Activated naive CD4-positive, alpha-beta T cell treated with anti-CD3 and anti-CD28 coated beads for 36 hours (primary cell): ENCODE measurements around the gene TTC9B. TPM values are rescaled to one million over a fixed set of nuclear protein-coding genes. Genes with fewer than 3 reads are reported as not detected.

ENCODE experiments used
- CTCF ChIA-PET: fragments of 350-600 bp; sonication (Branson Sonifier 250); formaldehyde crosslinking; loops from one replicate; lab custom pipeline; 2021; ENCODE audit warnings: antibody characterized with exemption; lab: Charles Lee
- DNase-seq: peaks from one replicate; pipeline ENCODE4 v3.0.0-alpha.2; 2020
- H3K27ac Mint-ChIP-seq: one replicate; pipeline ENCODE4 v1.8.0; 2021; ENCODE audit warnings: mild to moderate bottlenecking, mixed read lengths
- H3K27me3 Mint-ChIP-seq: one replicate; pipeline ENCODE4 v1.8.0; 2021; ENCODE audit warnings: low read depth, mixed read lengths
- H3K36me3 Mint-ChIP-seq: one replicate; pipeline ENCODE4 v1.8.0; 2021; ENCODE audit warnings: low read depth, mixed read lengths
- H3K4me1 Mint-ChIP-seq: one replicate; pipeline ENCODE4 v1.8.0; 2021; ENCODE audit warnings: low read depth, mixed read lengths
- H3K4me3 Mint-ChIP-seq: one replicate; pipeline ENCODE4 v1.8.0; 2021; ENCODE audit warnings: mild to moderate bottlenecking, moderate library complexity, mixed read lengths
- H3K9me3 Mint-ChIP-seq: one replicate; pipeline ENCODE4 v1.8.0; 2021; ENCODE audit warnings: mixed read lengths
- intact Hi-C: fragments of 100-400 bp; cut with micrococcal nuclease; formaldehyde crosslinking; loops from one replicate; pipeline ENCODE4 v1.15.1; 2023
- total RNA-seq, 2 experiments: library from RNA; stranded (reverse); gene quantifications; one replicate each; pipeline ENCODE4 v1.2.3, GENCODE V29; 2021

The TTC9B gene
- total RNA-seq, 2 experiments from 2014 or later: not detected

DNA sequence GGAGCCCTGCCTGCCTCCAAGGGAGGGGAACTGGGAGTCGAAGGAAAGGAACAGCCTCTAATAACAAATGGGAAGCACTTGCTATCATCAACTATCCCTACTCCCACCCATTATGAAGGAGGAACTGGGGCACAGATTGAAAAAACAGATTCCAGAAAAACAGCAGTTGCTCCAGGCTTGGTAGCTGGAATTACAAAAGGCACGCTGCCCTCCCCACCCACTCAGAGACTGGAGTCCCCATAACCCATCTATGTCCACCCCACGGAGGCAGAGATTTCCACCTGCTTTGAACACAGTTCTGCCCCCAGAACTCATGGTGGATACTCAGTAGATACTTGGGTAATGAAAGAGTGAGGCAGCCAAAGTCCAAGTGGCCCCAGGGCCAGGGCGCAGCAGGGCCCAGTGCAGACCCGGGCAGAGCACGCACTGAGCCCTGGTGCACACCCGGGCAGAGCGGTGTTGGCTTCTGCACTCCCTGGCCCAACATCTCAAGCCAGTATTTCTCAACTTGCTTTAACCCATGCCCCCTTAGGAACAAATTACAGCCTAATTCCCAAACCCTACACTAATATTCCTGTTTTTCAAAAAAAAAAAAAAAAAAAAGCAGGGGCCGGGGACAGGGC lies 27.4 kb upstream of the TTC9B start:
- DNase-seq: no peak
- intact Hi-C loops: no loop called here
- H3K27ac Mint-ChIP-seq: no peak overlapping the region
- H3K9me3 Mint-ChIP-seq: no peaks in the 10 kb centered on the region
- no peak overlapping the region for H3K4me3 Mint-ChIP-seq
- H3K4me1 Mint-ChIP-seq: peaks cover 3% of the 10 kb centered on the region
- H3K27me3 Mint-ChIP-seq: no peaks in the 10 kb centered on the region
- CTCF ChIA-PET: no interaction called here
- H3K36me3 Mint-ChIP-seq: peaks cover 5% of the 10 kb centered on the region

DNA sequence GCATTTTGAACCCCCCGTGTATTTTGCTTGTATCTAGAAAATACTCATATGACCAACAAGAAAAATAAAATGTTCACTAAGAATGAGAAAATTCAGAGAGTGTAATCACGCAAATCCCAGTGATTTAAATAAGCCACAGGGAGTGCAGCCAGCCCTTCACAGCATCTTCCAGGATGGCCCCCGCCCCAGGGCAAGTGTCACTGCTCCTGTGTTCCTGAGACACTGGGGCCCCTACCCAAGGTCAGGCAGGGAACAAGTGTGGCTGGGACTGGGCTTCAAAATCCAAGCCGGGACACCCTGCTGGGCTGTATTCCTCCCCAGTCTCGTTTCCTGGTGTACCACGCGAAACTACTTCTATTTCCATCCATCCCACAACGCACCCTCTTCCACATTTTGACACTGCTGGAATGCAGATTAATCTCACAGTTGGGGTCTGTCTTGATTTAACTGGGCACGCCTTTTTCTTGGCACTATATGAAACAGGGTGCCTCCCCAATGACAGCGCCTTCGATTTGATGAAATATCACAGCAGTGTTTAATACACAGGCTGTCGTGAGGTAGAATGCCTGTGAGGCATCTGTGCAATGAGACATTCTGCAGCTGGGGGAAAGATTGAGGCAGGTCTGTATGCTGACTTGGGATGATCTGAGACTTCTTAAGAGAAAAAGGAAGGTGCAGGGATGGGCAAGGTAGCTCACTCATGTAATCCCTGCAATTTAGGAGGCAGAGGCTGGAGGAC lies 26.6 kb upstream of the TTC9B start:
- Mint-ChIP-seq H3K27ac (no peak overlapping the region), H3K36me3 (peaks cover 4% of the 10 kb centered on the region), H3K4me1 (peaks cover 3% of the 10 kb centered on the region), H3K9me3 (no peaks in the 10 kb centered on the region), H3K27me3 (no peaks in the 10 kb centered on the region), H3K4me3 (no peak overlapping the region)
- intact Hi-C loops: no loop called here
- CTCF ChIA-PET: interaction anchor here (0.7 kb wide), 1 partner anchor 15 kb away, joined by 3 read pairs; no protein-coding TSS in a partner anchor
- no peak for DNase-seq

DNA sequence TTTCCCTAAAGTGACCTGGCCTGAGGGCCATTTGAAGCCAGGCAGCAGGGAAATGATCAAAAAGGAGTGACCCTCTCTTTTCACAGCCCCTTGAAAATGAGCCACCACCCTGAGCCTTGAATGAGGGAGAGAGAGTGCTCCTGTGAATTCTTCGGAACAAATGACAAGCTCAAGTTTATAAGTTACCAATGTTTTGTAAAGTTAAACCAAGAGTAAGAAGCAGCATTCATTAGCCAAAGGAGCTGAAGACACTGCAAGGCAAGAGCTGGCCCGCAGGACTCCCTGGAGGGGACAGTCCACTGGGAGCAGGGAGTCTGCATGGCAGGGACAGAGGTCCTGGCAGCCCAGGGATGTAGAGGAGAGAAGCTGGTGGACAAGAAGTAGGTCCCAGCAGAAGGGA lies 25.0 kb upstream of the TTC9B start:
- Mint-ChIP-seq H3K27me3 (no peaks in the 10 kb centered on the region), H3K4me1 (peaks cover 3% of the 10 kb centered on the region), H3K36me3 (peaks cover 6% of the 10 kb centered on the region), H3K9me3 (no peaks in the 10 kb centered on the region), H3K4me3 (no peak overlapping the region), H3K27ac (no peak overlapping the region)
- no peak for DNase-seq
- CTCF ChIA-PET: no interaction called here
- intact Hi-C loops: no loop called here

- CTCF ChIA-PET: no interaction called here
Measured at GRCh38 chr19:40242480-40242879, 24.3 kb upstream of the TTC9B start.

GRCh38 chr19:40241809-40242384 lies 23.7 kb upstream of the TTC9B start:
- Mint-ChIP-seq H3K27me3 (no peaks in the 10 kb centered on the region), H3K36me3 (peaks cover 10% of the 10 kb centered on the region), H3K27ac (no peak overlapping the region), H3K9me3 (no peaks in the 10 kb centered on the region), H3K4me3 (no peak overlapping the region), H3K4me1 (peaks cover 3% of the 10 kb centered on the region)
- CTCF ChIA-PET: interaction anchor here (0.6 kb wide), 1 partner anchor 89 kb away, joined by 6 read pairs; no protein-coding TSS in a partner anchor
- no peak for DNase-seq
- intact Hi-C loops: no loop called here

More at GRCh38 chr19:40242480-40242879, 24.3 kb upstream of the TTC9B start:
- intact Hi-C loops: no loop called here
- Mint-ChIP-seq H3K9me3 (no peaks in the 10 kb centered on the region), H3K4me1 (peaks cover 3% of the 10 kb centered on the region), H3K4me3 (no peak overlapping the region), H3K27me3 (no peaks in the 10 kb centered on the region), H3K27ac (no peak overlapping the region), H3K36me3 (peaks cover 8% of the 10 kb centered on the region)
- DNase-seq: no peak

DNA sequence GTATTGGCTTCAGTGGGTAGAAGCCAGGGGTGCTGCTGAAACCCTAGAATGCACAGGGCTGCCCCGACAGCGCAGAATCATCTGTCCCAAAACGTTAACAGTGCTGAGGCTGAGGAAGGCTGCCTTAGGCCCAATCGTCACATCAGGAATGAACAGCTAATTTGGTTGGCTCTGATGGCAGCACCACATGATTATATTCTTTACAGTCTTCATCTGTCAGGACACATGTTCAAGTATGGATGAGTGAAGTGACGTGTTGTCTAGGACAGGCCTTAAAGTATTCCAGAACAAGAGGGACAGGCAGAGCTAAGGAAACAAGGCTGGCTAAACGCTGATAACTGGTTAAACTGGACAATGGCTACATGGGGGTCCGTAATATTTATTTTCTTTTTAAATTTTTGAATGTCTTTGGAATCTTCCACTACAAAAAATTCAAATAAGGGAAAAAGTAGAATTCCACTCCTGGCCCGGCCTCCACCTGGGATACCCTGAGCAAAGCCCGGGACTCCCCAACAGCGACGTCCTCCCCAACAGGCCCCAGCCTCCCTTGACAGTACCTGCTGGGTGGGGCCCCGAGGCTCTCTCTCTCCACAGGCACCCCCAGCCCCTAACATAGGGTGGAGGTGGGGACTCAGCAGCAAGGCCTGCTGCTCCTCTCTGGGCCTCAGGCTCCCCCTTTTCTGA lies 23.1 kb upstream of the TTC9B start:
- H3K27ac Mint-ChIP-seq: no peak overlapping the region
- no peak overlapping the region for H3K4me3 Mint-ChIP-seq
- peaks cover under 1% of the 10 kb centered on the region for H3K4me1 Mint-ChIP-seq
- DNase-seq: no peak
- CTCF ChIA-PET: interaction anchor here (0.6 kb wide), 1 partner anchor 88 kb away, joined by 6 read pairs; no protein-coding TSS in a partner anchor
- peaks cover 10% of the 10 kb centered on the region for H3K36me3 Mint-ChIP-seq
- no peaks in the 10 kb centered on the region for H3K27me3 Mint-ChIP-seq
- intact Hi-C loops: no loop called here
- H3K9me3 Mint-ChIP-seq: no peaks in the 10 kb centered on the region

GRCh38 chr19:40240332-40240731 lies 22.1 kb upstream of the TTC9B start:
- intact Hi-C loops: no loop called here
- no peak for DNase-seq
- CTCF ChIA-PET: no interaction called here
- H3K36me3 Mint-ChIP-seq: peaks cover 10% of the 10 kb centered on the region
- H3K27ac Mint-ChIP-seq: no peak overlapping the region
- H3K9me3 Mint-ChIP-seq: no peaks in the 10 kb centered on the region
- H3K27me3 Mint-ChIP-seq: no peaks in the 10 kb centered on the region
- H3K4me3 Mint-ChIP-seq: no peak overlapping the region
- no peaks in the 10 kb centered on the region for H3K4me1 Mint-ChIP-seq

DNA sequence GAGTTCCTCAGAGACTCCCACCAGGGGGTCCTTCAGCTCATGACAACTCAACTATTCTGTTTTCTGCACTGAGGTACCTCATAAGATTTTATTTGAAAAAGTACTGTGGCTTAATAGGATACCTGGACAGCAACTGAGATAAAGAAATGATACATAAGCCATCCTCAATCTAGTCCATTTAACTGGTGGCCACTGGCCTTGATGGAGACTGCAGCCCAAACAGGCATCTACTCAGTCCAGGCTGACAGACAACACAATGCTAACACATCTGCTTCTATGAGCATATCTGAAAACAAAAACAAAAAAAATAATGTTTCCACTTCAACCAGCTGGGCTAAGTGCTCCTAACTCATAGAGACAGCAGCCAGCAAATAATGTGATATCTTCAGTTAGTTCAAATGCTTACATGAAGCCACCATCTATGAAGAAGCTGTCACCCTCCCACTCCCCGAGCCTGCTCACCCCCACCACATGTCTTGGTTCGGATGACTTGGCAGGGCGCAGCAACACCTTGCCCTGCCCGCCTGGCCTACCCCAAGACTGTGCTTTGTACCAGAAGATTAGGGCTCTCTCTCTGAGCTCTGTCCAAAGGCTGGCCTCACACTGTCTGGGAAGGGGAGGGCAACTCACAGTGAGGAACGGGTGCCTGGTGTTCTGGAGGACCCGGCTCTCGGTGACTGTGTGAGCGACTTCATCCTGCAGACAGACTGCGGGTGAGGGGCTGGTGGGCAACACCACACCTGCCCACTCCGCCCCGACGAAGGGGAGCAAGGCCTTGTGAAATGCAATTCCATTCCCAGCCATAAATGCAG lies 21.4 kb upstream of the TTC9B start:
- H3K27ac Mint-ChIP-seq: no peak overlapping the region
- intact Hi-C loops: no loop called here
- H3K9me3 Mint-ChIP-seq: no peaks in the 10 kb centered on the region

DNA sequence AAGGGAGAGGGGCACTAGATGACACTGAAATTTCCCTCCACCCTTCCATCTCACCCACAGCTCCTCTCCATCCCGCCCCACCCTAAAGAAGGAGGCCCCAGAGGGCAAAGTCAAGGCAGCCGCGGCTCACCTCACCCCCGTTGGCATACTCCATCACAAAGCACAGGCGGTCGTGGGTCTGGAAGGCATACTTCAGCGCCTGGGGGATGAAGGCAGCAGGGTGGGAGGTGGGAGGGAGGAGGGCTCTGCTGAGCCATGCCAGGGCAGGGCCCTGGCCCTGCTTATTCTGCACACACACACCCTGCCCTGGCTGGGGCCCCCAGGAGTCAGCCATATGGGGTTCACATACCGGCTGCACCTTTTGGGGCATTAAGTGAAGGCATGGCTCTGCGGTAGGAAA lies 20.6 kb upstream of the TTC9B start:
- H3K36me3 Mint-ChIP-seq: peaks cover 8% of the 10 kb centered on the region
- no peaks in the 10 kb centered on the region for H3K9me3 Mint-ChIP-seq
- DNase-seq: no peak
- no peak overlapping the region for H3K4me3 Mint-ChIP-seq
- no peak overlapping the region for H3K27ac Mint-ChIP-seq
- intact Hi-C loops: no loop called here
- H3K4me1 Mint-ChIP-seq: no peaks in the 10 kb centered on the region
- CTCF ChIA-PET: no interaction called here
- H3K27me3 Mint-ChIP-seq: no peaks in the 10 kb centered on the region

More for the DNA sequence above, 21.4 kb upstream of the TTC9B start:
- Mint-ChIP-seq H3K4me1 (no peaks in the 10 kb centered on the region), H3K4me3 (no peak overlapping the region), H3K36me3 (peaks cover 10% of the 10 kb centered on the region), H3K27me3 (no peaks in the 10 kb centered on the region)
- no peak for DNase-seq
- CTCF ChIA-PET: no interaction called here

GRCh38 chr19:40237791-40238190 lies 19.6 kb upstream of the TTC9B start:
- DNase-seq: no peak
- H3K27me3 Mint-ChIP-seq: no peaks in the 10 kb centered on the region
- intact Hi-C loops: no loop called here
- H3K36me3 Mint-ChIP-seq: peaks cover 8% of the 10 kb centered on the region
- H3K27ac Mint-ChIP-seq: no peak overlapping the region
- no peaks in the 10 kb centered on the region for H3K9me3 Mint-ChIP-seq
- CTCF ChIA-PET: no interaction called here
- no peaks in the 10 kb centered on the region for H3K4me1 Mint-ChIP-seq
- no peak overlapping the region for H3K4me3 Mint-ChIP-seq

DNA sequence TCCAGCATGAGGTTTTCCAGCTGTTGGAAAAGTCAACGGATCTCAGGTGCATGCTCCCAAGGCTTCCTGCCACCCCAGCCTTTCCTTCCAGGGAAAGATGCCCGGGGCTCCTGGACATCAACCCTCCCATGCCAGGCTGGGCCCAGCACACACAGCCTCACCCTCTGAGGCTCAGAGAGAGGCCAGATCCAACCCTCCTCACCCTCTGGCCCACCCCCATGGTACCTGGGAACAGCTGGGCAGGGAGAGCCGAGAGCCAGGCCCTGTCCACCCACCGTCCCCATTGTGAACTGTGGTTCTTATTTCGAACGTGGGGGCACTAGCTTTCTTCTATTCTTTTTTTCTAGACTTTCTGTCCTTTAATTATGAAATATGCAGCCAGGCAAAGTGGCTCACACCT lies 18.2 kb upstream of the TTC9B start:
- H3K4me3 Mint-ChIP-seq: no peak overlapping the region
- H3K4me1 Mint-ChIP-seq: no peaks in the 10 kb centered on the region
- H3K36me3 Mint-ChIP-seq: peaks cover 8% of the 10 kb centered on the region
- H3K27ac Mint-ChIP-seq: no peak overlapping the region
- no peaks in the 10 kb centered on the region for H3K9me3 Mint-ChIP-seq
- no peaks in the 10 kb centered on the region for H3K27me3 Mint-ChIP-seq
- DNase-seq: no peak
- intact Hi-C loops: no loop called here
- CTCF ChIA-PET: interaction anchor here (0.7 kb wide), 1 partner anchor 69 kb away, joined by 3 read pairs; no protein-coding TSS in a partner anchor

DNA sequence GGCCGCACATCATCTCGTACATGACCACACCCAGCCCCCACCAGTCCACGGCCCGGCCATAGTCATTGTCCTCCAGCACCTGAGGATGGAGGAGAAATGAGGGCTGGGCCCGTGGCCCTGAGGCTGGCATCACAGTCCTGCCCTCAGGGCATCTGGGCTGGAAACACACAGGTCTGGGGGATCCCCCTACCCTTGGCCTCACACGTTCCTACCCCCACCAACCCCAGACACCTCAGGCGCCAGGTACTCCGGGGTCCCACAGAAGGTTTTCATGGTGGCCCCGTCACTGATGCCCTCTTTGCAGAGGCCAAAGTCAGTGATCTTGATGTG lies 17.8 kb upstream of the TTC9B start:
- Mint-ChIP-seq H3K27me3 (no peaks in the 10 kb centered on the region), H3K4me3 (no peak overlapping the region), H3K9me3 (no peaks in the 10 kb centered on the region), H3K27ac (no peak overlapping the region), H3K4me1 (no peaks in the 10 kb centered on the region), H3K36me3 (peaks cover 6% of the 10 kb centered on the region)
- CTCF ChIA-PET: interaction anchor here (0.7 kb wide), 1 partner anchor 69 kb away, joined by 3 read pairs; no protein-coding TSS in a partner anchor
- intact Hi-C loops: no loop called here
- no peak for DNase-seq
